GM12872 (cell line): Measurements from ENCODE around the gene TMED8.
A peak's percentile ranks its signal among the peaks of the same experiment; 100 is the strongest.

ENCODE experiments used
- CTCF ChIP-seq: IDR thresholded peaks from 3 replicates; pipeline ENCODE4 v1.5.1; 2011; ENCODE audit warnings: low read depth, mild to moderate bottlenecking, low read length, moderate library complexity; ENCODE audit not compliant: insufficient read depth

TMED8 gene

GRCh38 chr14:77324816-77325745 is 51.8 kb downstream of the TMED8 start:
- TF ChIP-seq CTCF = no peak

GRCh38 chr14:77324289-77324688 is 52.6 kb downstream of the TMED8 start:
- no peak for TF ChIP-seq CTCF

GRCh38 chr14:77323571-77323970 is 53.3 kb downstream of the TMED8 start:
- no peak for TF ChIP-seq CTCF

GRCh38 chr14:77322951-77323350 is 53.9 kb downstream of the TMED8 start:
- TF ChIP-seq CTCF = no peak

GRCh38 chr14:77322250-77322902 is 54.5 kb downstream of the TMED8 start:
- TF ChIP-seq CTCF = no peak

GRCh38 chr14:77320238-77320935 is 56.5 kb downstream of the TMED8 start, which contains the start of gene POMT2:
TSS of gene POMT2 (minus strand) at chr14:77320883. CDS start at chr14:77320681, 202 bp downstream.
- peak; percentile 41; the same call in 1 of the 3 replicates for TF ChIP-seq CTCF

- TF ChIP-seq CTCF = no peak
Measured at GRCh38 chr14:77319422-77319821, 57.5 kb downstream of the TMED8 start.
